Upper lobe of left lung (tissue), 6 donors: ENCODE results near the gene STK26. TPM values are rescaled to one million over a fixed set of nuclear protein-coding genes. Genes with fewer than 3 reads are reported as not detected.

ENCODE experiments used
- ATAC-seq, 2 donors: fragments of 200-7000 bp; cut with Tn5 transposase; one replicate each; pipeline ENCODE4 v1.9.1; 2022; ENCODE audit warnings: mild to moderate bottlenecking in 2 of 2, moderate library complexity in 2 of 2; ENCODE audit not compliant: low FRiP score in 2 of 2
- DNase-seq, 2 donors: peaks; one replicate each; pipeline ENCODE4 v3.0.0-alpha.2; 2019 to 2020
- H3K27ac ChIP-seq, 4 donors: fragments of 200-600 bp; sonication (generic); one replicate each; pipeline ENCODE4 v1.5.1; 2016 to 2019
- H3K27me3 ChIP-seq, 4 donors: fragments of 200-600 bp; sonication (generic); one replicate each; pipeline ENCODE4 v1.5.1; 2017 to 2019
- H3K36me3 ChIP-seq, 4 donors: fragments of 200-600 bp; sonication (generic); one replicate each; pipeline ENCODE4 v1.5.1; 2016 to 2019
- H3K4me1 ChIP-seq, 4 donors: fragments of 200-600 bp; sonication (generic); one replicate each; pipeline ENCODE4 v1.5.1; 2018 to 2019
- H3K4me3 ChIP-seq, 4 donors: fragments of 200-600 bp; sonication (generic); one replicate each; pipeline ENCODE4 v1.5.1; 2017 to 2019; ENCODE audit warnings: mild to moderate bottlenecking in 2 of 4, moderate library complexity in 1 of 4
- H3K9me3 ChIP-seq, 4 donors: fragments of 200-600 bp; sonication (generic); one replicate each; pipeline ENCODE4 v1.5.1; 2018 to 2019
- EP300 ChIP-seq, 4 donors: sonication (generic); formaldehyde crosslinking; IDR thresholded peaks; one replicate each; pipeline ENCODE4 v1.5.1; 2017; ENCODE audit warnings: antibody characterized with exemption in 4 of 4, control low read depth in 2 of 4
- POLR2A ChIP-seq, 4 donors: fragments of 450-650 bp; IDR thresholded peaks; one replicate each; pipeline ENCODE4 v1.5.1; 2016 to 2017; ENCODE audit warnings: antibody characterized with exemption in 4 of 4, mild to moderate bottlenecking in 2 of 4
- POLR2AphosphoS5 ChIP-seq, 2 donors: sonication (generic); formaldehyde crosslinking; IDR thresholded peaks; one replicate each; pipeline ENCODE4 v1.5.1; 2017; ENCODE audit warnings: antibody characterized with exemption in 2 of 2
- WGBS, 2 donors: methylation state at CpG; one replicate each; pipeline ENCODE4 v1.1.5; 2017 to 2018; 5-methylcytosine and 5-hydroxymethylcytosine counted together
- total RNA-seq, 6 donors: library from RNA; depleted of rRNA in 4 of 6; stranded (reverse); fragments of >200 nt in 4 of 6; gene quantifications; one replicate each; pipeline versions ENCODE4 v1.1.0 to v1.2.1, GENCODE V29; 2016 to 2021
- TF ChIP-seq, protein P1 (sequence below), 6 experiments: fragments of 450-650 bp in 4 of 6; fragments of 200-600 bp in 2 of 6; sonication (generic) in 2 of 6; IDR thresholded peaks; one replicate each; pipeline ENCODE4 v1.5.1; 2016 to 2019; ENCODE audit warnings: antibody characterized with exemption in 6 of 6
- donor health status: DM: no; HTN: no; CAD: no; lungs with moderate emphysema.
- donor health status: DM: no; HTN: yes; CAD: no; lungs with severe emphysema.

The STK26 gene
- total RNA-seq, 6 donors from 2014 or later = 2.9 to 14.0 (median 11.1) TPM

DNA sequence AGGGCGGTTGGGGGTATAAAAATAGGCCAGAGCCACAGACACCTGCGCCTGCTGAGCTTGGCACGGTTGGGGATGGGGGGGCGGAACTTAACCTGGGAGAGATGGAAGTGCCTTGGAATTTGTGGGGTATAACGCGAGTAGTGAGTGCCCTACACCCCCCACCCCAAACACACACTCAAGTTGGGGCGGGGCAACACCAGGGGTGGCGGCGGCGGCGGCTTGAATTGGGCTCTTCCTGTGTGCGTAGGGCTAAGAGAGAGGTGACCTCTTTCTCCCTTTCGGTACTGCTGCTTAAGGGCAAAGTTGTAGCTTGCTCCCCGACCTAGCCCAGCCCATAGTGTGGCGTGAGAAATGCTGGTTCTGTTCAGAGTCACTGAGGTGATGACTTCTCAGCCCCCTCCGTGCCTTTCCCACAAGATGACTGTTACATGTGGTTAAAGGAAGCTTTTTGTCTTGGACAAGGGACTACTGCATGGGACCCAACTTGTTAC, 839 bp downstream of the STK26 start:
- 0 to 31% methylated on average over 5 to 16 of the region's 16 CpGs for WGBS, 2 donors

DNA sequence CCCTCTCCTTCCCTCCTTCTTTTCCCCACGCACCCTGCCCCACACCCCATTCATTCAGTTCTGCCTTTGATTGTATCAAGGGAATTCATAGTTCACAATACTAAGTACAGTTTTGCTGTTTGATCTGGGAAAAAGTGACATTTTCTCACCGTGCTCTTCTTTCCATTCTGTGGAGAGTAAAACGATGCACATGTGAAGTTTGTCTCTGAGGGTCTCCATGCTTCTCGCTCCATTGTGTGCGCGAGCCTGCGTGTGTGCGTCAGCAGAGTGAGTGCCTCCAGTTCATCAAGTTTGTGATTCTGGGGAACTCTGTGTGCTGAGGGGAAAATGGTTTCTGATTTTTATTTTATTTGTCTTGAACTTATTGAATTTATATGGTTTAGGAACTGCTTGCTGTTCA, 1.9 kb downstream of the STK26 start:
- Histone ChIP-seq H3K36me3 (no peaks in the 10 kb centered on the region), H3K4me3 (no peak overlapping the region), H3K4me1 (peaks cover 0 to 14% (median 0%) of the 10 kb centered on the region in 4 donors), H3K27ac (no peak overlapping the region), H3K9me3 (no peaks in the 10 kb centered on the region), H3K27me3 (no peaks in the 10 kb centered on the region)
- TF ChIP-seq, protein P1, sequence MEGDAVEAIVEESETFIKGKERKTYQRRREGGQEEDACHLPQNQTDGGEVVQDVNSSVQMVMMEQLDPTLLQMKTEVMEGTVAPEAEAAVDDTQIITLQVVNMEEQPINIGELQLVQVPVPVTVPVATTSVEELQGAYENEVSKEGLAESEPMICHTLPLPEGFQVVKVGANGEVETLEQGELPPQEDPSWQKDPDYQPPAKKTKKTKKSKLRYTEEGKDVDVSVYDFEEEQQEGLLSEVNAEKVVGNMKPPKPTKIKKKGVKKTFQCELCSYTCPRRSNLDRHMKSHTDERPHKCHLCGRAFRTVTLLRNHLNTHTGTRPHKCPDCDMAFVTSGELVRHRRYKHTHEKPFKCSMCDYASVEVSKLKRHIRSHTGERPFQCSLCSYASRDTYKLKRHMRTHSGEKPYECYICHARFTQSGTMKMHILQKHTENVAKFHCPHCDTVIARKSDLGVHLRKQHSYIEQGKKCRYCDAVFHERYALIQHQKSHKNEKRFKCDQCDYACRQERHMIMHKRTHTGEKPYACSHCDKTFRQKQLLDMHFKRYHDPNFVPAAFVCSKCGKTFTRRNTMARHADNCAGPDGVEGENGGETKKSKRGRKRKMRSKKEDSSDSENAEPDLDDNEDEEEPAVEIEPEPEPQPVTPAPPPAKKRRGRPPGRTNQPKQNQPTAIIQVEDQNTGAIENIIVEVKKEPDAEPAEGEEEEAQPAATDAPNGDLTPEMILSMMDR (IDR thresholded peaks at IDR 0.05) = no peak
- TF ChIP-seq EP300 (IDR thresholded peaks at IDR 0.05) (no peak), POLR2AphosphoS5 (IDR thresholded peaks at IDR 0.05) (no peak), POLR2A (IDR thresholded peaks at IDR 0.05) (no peak)
- ATAC-seq (no peak), DNase-seq (no peak)
- WGBS, 2 donors = 46 to 48% methylated on average over 8 of the region's 8 CpGs

More for the DNA sequence above, 839 bp downstream of the STK26 start:
- ATAC-seq (peak; percentile 55 to 68), DNase-seq (peak; percentile 46 to 82)
- Histone ChIP-seq H3K9me3 (no peaks in the 10 kb centered on the region), H3K4me1 (peaks cover 0 to 14% (median 0%) of the 10 kb centered on the region in 4 donors), H3K27me3 (no peaks in the 10 kb centered on the region), H3K36me3 (no peaks in the 10 kb centered on the region), H3K4me3 (peak overlapping the region in 3 of 4 donors; percentile 47 to 73 (median 63)), H3K27ac (peak overlapping the region; percentile 72 to 82 (median 80))
- TF ChIP-seq POLR2AphosphoS5 (IDR thresholded peaks at IDR 0.05) (no peak), EP300 (IDR thresholded peaks at IDR 0.05) (no peak), POLR2A (IDR thresholded peaks at IDR 0.05) (no peak)
- TF ChIP-seq, protein P1 (IDR thresholded peaks at IDR 0.05) = no peak

DNA sequence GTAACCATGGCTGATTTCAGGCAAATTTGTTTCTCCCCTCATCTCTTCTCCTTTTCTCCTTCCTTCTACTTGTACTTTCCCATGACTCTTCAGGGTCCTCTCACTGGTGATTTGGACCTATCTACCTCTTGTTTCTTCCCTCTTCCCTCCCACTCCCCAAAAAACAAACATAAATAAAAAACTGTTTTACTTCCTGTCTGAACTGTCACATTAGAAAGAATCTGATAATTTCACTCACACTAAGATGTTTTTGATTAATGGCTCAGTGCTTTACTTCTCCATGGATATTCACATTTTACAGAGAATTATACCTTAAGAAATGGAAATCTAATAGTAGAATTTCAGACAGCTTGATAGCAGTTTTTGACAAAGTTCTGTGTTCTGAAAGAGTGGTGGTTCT, 7.2 kb downstream of the STK26 start:
- no peaks in the 10 kb centered on the region for H3K4me1 ChIP-seq
- H3K4me3 ChIP-seq = no peak overlapping the region
- TF ChIP-seq EP300 (IDR thresholded peaks at IDR 0.05) = no peak
- TF ChIP-seq, protein P1 (IDR thresholded peaks at IDR 0.05) = no peak
- TF ChIP-seq POLR2A (IDR thresholded peaks at IDR 0.05) = no peak
- TF ChIP-seq POLR2AphosphoS5 (IDR thresholded peaks at IDR 0.05) = no peak
- no peaks in the 10 kb centered on the region for H3K27me3 ChIP-seq
- H3K27ac ChIP-seq = no peak overlapping the region
- DNase-seq (no peak), ATAC-seq (no peak)
- no peaks in the 10 kb centered on the region for H3K9me3 ChIP-seq
- no peaks in the 10 kb centered on the region for H3K36me3 ChIP-seq

DNA sequence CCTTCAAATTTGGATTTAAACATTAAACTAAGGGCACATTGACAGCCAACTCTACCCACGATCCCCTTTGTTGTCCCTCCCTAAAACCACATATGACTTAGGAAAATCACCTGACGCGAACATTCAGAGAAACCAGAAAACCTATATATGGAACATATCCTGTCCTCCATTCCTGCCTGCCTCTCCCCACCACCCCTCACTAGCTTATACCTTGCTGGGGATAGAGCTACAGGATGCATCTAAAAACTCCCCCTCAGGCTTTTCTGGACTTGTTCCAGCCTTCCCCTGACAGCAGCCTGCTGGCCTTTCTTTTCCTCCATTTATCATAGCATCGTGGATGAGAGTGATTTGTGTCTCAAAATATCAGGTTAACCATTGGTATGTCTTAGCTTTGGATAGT, 8.8 kb downstream of the STK26 start:
- ATAC-seq (no peak), DNase-seq (no peak)
- no peaks in the 10 kb centered on the region for H3K36me3 ChIP-seq
- TF ChIP-seq POLR2AphosphoS5 (IDR thresholded peaks at IDR 0.05) (no peak), POLR2A (IDR thresholded peaks at IDR 0.05) (no peak), EP300 (IDR thresholded peaks at IDR 0.05) (no peak)
- TF ChIP-seq, protein P1 (IDR thresholded peaks at IDR 0.05) = no peak
- H3K9me3 ChIP-seq = no peaks in the 10 kb centered on the region
- no peak overlapping the region for H3K27ac ChIP-seq
- H3K27me3 ChIP-seq = no peaks in the 10 kb centered on the region
- H3K4me3 ChIP-seq = no peak overlapping the region
- 57 to 69% methylated on average over 4 of the region's 4 CpGs for WGBS, 2 donors
- H3K4me1 ChIP-seq = no peaks in the 10 kb centered on the region

DNA sequence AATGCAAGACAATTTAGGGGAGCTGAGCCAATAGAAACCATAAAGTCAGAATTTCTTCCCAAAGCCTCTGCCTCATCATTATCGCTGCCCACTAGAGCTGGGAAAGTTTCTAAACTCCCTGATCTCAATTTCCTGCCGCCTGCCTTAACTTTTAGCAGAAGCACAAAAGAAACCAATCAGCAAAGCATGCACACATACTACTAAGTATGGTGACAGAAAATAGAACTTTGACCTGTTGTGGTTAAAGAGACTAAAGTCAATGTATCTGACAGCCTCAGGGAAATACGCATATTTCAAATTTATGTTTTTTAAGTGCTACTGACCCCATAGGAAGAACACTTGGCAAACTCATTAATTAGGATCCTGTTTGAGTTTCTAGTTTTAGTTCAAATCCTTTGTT, 10.1 kb downstream of the STK26 start:
- WGBS, 2 donors = 78 to 83% methylated on average over 3 of the region's 3 CpGs
- Histone ChIP-seq H3K27ac (no peak overlapping the region), H3K4me3 (no peak overlapping the region), H3K27me3 (no peaks in the 10 kb centered on the region), H3K9me3 (no peaks in the 10 kb centered on the region), H3K36me3 (no peaks in the 10 kb centered on the region), H3K4me1 (no peaks in the 10 kb centered on the region)
- ATAC-seq = no peak
- DNase-seq = no peak
- TF ChIP-seq POLR2A (IDR thresholded peaks at IDR 0.05) (no peak), POLR2AphosphoS5 (IDR thresholded peaks at IDR 0.05) (no peak), EP300 (IDR thresholded peaks at IDR 0.05) (no peak)
- TF ChIP-seq, protein P1 (IDR thresholded peaks at IDR 0.05) = no peak
